Neural cell (in vitro differentiated cells): ENCODE data around the gene RCAN1. TPM values are rescaled to one million over a fixed set of nuclear protein-coding genes. Genes with fewer than 3 reads are reported as not detected.

Experiments
- H2AFZ ChIP-seq: fragments of 200-600, 300-800 bp; sonication (generic), shearing (Covaris generic); 2 replicates; pipeline ENCODE4 v1.6.0; 2014; ENCODE audit warnings: low read depth, mild to moderate bottlenecking, antibody characterized with exemption, low read length, moderate library complexity
- H3F3A ChIP-seq: fragments of 200-600 bp; shearing (Covaris generic); 2 replicates; pipeline ENCODE4 v1.6.1; 2016; ENCODE audit warnings: mild to moderate bottlenecking, moderate library complexity, mixed read lengths, antibody characterized with exemption, low read length; ENCODE audit not compliant: insufficient read depth, poor library complexity, severe bottlenecking
- H3K27ac ChIP-seq: fragments of 200-600, 300-800 bp; sonication (generic), shearing (Covaris generic); 2 replicates; pipeline ENCODE4 v1.5.1; 2014; ENCODE audit warnings: mild to moderate bottlenecking, low read length, moderate library complexity
- H3K27me3 ChIP-seq: fragments of 300-800, 200-600 bp; sonication (generic), shearing (Covaris generic); 2 replicates; pipeline ENCODE4 v1.6.0; 2014; ENCODE audit warnings: mild to moderate bottlenecking, low read depth, low read length, moderate library complexity; ENCODE audit not compliant: insufficient read depth
- H3K36me3 ChIP-seq: fragments of 300-800, 200-600 bp; sonication (generic), shearing (Covaris generic); 2 replicates; pipeline ENCODE4 v1.5.1; 2014; ENCODE audit warnings: mild to moderate bottlenecking, antibody characterized with exemption, low read length, moderate library complexity; ENCODE audit not compliant: insufficient read depth
- H3K4me2 ChIP-seq: fragments of 300-800, 200-600 bp; sonication (generic), shearing (Covaris generic); 2 replicates; pipeline ENCODE4 v1.6.0; 2014; ENCODE audit warnings: mild to moderate bottlenecking, low read length
- H3K4me3 ChIP-seq: fragments of 300-800, 200-600 bp; sonication (generic), shearing (Covaris generic); 2 replicates; pipeline ENCODE4 v1.5.1; 2014; ENCODE audit warnings: mild to moderate bottlenecking, low read length, moderate library complexity
- H3K79me2 ChIP-seq: fragments of 200-600 bp; shearing (Covaris generic); replicated peaks from 2 replicates; pipeline ENCODE4 v1.6.0; 2014; ENCODE audit warnings: mild to moderate bottlenecking, low read length, moderate library complexity; ENCODE audit not compliant: insufficient read depth
- H3K9ac ChIP-seq: fragments of 300-800, 200-600 bp; sonication (generic), shearing (Covaris generic); 2 replicates; pipeline ENCODE4 v1.6.1; 2016; ENCODE audit warnings: mild to moderate bottlenecking, low read length, mixed read lengths
- H3K9me2 ChIP-seq: fragments of 200-600 bp; shearing (Covaris generic); 2 replicates; pipeline ENCODE4 v1.6.1; 2016; ENCODE audit warnings: mild to moderate bottlenecking, low read length, mixed read lengths; ENCODE audit not compliant: insufficient read depth
- H3K9me3 ChIP-seq: fragments of 200-600, 300-800 bp; sonication (generic), shearing (Covaris generic); 2 replicates; pipeline ENCODE4 v1.6.1; 2016; ENCODE audit warnings: mild to moderate bottlenecking, mixed run types, low read length, moderate library complexity, mixed read lengths
- H4K20me1 ChIP-seq: fragments of 200-600 bp; shearing (Covaris generic); 2 replicates; pipeline ENCODE4 v1.6.1; 2016; ENCODE audit warnings: mild to moderate bottlenecking, mixed run types; ENCODE audit not compliant: insufficient read depth
- EP300 ChIP-seq: fragments of 450-650 bp; conservative IDR thresholded peaks from 2 replicates; pipeline ENCODE4 v1.6.1; 2014; ENCODE audit warnings: antibody characterized with exemption, mild to moderate bottlenecking, moderate library complexity; ENCODE audit not compliant: poor library complexity, severe bottlenecking
- EZH2 ChIP-seq: fragments of 200-600, 300-800 bp; shearing (Covaris generic), sonication (generic); IDR thresholded peaks from 2 replicates; pipeline ENCODE4 v1.6.1; 2014; ENCODE audit warnings: antibody characterized with exemption, low read length, borderline replicate concordance, mild to moderate bottlenecking; ENCODE audit not compliant: insufficient read depth, poor library complexity, severe bottlenecking
- MXI1 ChIP-seq: fragments of 450-650 bp; conservative IDR thresholded peaks from 2 replicates; pipeline ENCODE4 v1.6.1; 2014; ENCODE audit warnings: antibody characterized with exemption, mild to moderate bottlenecking; ENCODE audit not compliant: poor library complexity, severe bottlenecking
- POLR2AphosphoS5 ChIP-seq: IDR thresholded peaks from 2 replicates; pipeline ENCODE4 v1.6.1; 2012
- RAD21 ChIP-seq: fragments of 450-650 bp; conservative IDR thresholded peaks from 2 replicates; pipeline ENCODE4 v1.6.1; 2014; ENCODE audit warnings: antibody characterized with exemption, mild to moderate bottlenecking, moderate library complexity
- SMC3 ChIP-seq: fragments of 450-650 bp; conservative IDR thresholded peaks from 2 replicates; pipeline ENCODE4 v1.6.1; 2014; ENCODE audit warnings: antibody characterized with exemption, mild to moderate bottlenecking, moderate library complexity; ENCODE audit not compliant: poor library complexity
- TAF1 ChIP-seq: IDR thresholded peaks from 2 replicates; pipeline ENCODE4 v1.6.1; 2012; ENCODE audit warnings: low read depth
- polyA plus RNA-seq: library from polyadenylated mRNA; depleted of rRNA; stranded (reverse); fragments of >200 nt; gene quantifications from 2 replicates; pipeline ENCODE4 v1.2.3, GENCODE V29; 2014
- TF ChIP-seq, protein P1 (sequence below): IDR thresholded peaks from 2 replicates; pipeline ENCODE4 v1.6.1; 2012; ENCODE audit warnings: borderline replicate concordance
- TF ChIP-seq, protein P2 (sequence below): fragments of 450-650 bp; IDR thresholded peaks from 2 replicates; pipeline ENCODE4 v1.5.1; 2014; ENCODE audit warnings: antibody characterized with exemption, mild to moderate bottlenecking, moderate library complexity; ENCODE audit not compliant: poor library complexity, severe bottlenecking

RCAN1 gene
- polyA plus RNA-seq, 1 donor from 2014 or later, result 46.0 TPM

DNA sequence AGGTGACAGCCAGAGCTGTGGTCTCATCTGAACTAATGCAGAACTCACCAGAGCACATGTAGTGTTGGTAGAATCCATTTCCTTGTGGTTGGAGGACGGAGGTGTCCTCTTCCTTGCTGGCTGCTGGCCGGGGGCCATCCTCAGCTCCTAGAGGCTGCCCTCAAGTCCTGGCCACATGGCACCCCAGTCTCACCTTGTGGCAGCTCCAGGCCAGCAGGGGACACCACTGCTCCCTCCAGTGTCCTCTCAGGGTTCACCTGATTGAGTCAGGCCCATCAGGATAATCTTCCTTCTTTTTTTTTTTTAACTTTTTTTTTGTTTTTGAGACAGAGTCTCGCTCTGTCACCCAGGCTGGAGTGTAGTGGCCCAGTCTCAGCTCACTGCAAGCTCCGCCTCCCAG, 105.8 kb downstream of the RCAN1 start:
- TF ChIP-seq RAD21, result no peak
- TF ChIP-seq POLR2AphosphoS5, result no peak
- TF ChIP-seq, protein P1, sequence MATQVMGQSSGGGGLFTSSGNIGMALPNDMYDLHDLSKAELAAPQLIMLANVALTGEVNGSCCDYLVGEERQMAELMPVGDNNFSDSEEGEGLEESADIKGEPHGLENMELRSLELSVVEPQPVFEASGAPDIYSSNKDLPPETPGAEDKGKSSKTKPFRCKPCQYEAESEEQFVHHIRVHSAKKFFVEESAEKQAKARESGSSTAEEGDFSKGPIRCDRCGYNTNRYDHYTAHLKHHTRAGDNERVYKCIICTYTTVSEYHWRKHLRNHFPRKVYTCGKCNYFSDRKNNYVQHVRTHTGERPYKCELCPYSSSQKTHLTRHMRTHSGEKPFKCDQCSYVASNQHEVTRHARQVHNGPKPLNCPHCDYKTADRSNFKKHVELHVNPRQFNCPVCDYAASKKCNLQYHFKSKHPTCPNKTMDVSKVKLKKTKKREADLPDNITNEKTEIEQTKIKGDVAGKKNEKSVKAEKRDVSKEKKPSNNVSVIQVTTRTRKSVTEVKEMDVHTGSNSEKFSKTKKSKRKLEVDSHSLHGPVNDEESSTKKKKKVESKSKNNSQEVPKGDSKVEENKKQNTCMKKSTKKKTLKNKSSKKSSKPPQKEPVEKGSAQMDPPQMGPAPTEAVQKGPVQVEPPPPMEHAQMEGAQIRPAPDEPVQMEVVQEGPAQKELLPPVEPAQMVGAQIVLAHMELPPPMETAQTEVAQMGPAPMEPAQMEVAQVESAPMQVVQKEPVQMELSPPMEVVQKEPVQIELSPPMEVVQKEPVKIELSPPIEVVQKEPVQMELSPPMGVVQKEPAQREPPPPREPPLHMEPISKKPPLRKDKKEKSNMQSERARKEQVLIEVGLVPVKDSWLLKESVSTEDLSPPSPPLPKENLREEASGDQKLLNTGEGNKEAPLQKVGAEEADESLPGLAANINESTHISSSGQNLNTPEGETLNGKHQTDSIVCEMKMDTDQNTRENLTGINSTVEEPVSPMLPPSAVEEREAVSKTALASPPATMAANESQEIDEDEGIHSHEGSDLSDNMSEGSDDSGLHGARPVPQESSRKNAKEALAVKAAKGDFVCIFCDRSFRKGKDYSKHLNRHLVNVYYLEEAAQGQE, result no peak
- TF ChIP-seq SMC3, result no peak
- no peak for TF ChIP-seq EZH2
- no peak for TF ChIP-seq TAF1
- TF ChIP-seq, protein P2, sequence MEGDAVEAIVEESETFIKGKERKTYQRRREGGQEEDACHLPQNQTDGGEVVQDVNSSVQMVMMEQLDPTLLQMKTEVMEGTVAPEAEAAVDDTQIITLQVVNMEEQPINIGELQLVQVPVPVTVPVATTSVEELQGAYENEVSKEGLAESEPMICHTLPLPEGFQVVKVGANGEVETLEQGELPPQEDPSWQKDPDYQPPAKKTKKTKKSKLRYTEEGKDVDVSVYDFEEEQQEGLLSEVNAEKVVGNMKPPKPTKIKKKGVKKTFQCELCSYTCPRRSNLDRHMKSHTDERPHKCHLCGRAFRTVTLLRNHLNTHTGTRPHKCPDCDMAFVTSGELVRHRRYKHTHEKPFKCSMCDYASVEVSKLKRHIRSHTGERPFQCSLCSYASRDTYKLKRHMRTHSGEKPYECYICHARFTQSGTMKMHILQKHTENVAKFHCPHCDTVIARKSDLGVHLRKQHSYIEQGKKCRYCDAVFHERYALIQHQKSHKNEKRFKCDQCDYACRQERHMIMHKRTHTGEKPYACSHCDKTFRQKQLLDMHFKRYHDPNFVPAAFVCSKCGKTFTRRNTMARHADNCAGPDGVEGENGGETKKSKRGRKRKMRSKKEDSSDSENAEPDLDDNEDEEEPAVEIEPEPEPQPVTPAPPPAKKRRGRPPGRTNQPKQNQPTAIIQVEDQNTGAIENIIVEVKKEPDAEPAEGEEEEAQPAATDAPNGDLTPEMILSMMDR, result no peak
- TF ChIP-seq EP300, result no peak
- TF ChIP-seq MXI1, result no peak
- Histone ChIP-seq H3K4me3 (no peak overlapping the region), H3K4me2 (no peak overlapping the region), H3K27ac (no peak overlapping the region), H3K79me2 (no peaks in the 10 kb centered on the region), H3K27me3 (no peaks in the 10 kb centered on the region), H3K9me3 (no peaks in the 10 kb centered on the region), H3K9me2 (no peaks in the 10 kb centered on the region), H2AFZ (no peak overlapping the region), H3K9ac (no peak overlapping the region), H3F3A (no peaks in the 10 kb centered on the region), H3K36me3 (no peaks in the 10 kb centered on the region), H4K20me1 (no peaks in the 10 kb centered on the region)

GRCh38 chr21:34504595-34504994, 110.3 kb downstream of the RCAN1 start:
- H2AFZ ChIP-seq, result no peak overlapping the region
- H3K36me3 ChIP-seq, result no peaks in the 10 kb centered on the region
- H3K79me2 ChIP-seq, result no peaks in the 10 kb centered on the region
- H3K27me3 ChIP-seq, result no peaks in the 10 kb centered on the region
- no peaks in the 10 kb centered on the region for H3K9me2 ChIP-seq
- no peaks in the 10 kb centered on the region for H4K20me1 ChIP-seq
- H3K9ac ChIP-seq, result no peak overlapping the region
- H3K27ac ChIP-seq, result no peak overlapping the region
- H3K4me3 ChIP-seq, result no peak overlapping the region
- TF ChIP-seq TAF1 (no peak), POLR2AphosphoS5 (no peak), EZH2 (no peak), MXI1 (no peak), RAD21 (no peak), SMC3 (no peak), EP300 (no peak)
- TF ChIP-seq, protein P1, result no peak
- TF ChIP-seq, protein P2, result no peak
- H3K4me2 ChIP-seq, result no peak overlapping the region
- no peaks in the 10 kb centered on the region for H3F3A ChIP-seq
- H3K9me3 ChIP-seq, result no peaks in the 10 kb centered on the region
